SKM-1 (cell line): Measurements from ENCODE around the gene USP32.
A peak's percentile ranks its signal among the peaks of the same experiment; 100 is the strongest.

Experiments
- DNase-seq: peaks from one replicate; lab custom pipeline; 2025; ENCODE audit not compliant: unreplicated experiment; lab: John Stamatoyannopoulos, UW

Gene USP32

GRCh38 chr17:60139438-60140285 lies 252.3 kb downstream of the USP32 start:
- DNase-seq: no peak

- DNase-seq: no peak
Measured at GRCh38 chr17:60138769-60139437, 253.0 kb downstream of the USP32 start.

GRCh38 chr17:60137731-60138130 lies 254.2 kb downstream of the USP32 start:
- DNase-seq: no peak

GRCh38 chr17:60135951-60136666 lies 255.8 kb downstream of the USP32 start:
- no peak for DNase-seq

GRCh38 chr17:60135151-60135950 lies 256.6 kb downstream of the USP32 start:
- DNase-seq: peak; percentile 60

- no peak for DNase-seq
Measured at GRCh38 chr17:60134396-60135150, 257.4 kb downstream of the USP32 start.

GRCh38 chr17:60130466-60130865 lies 261.5 kb downstream of the USP32 start:
- no peak for DNase-seq

- no peak for DNase-seq
Measured at GRCh38 chr17:60129164-60129563, 262.8 kb downstream of the USP32 start.
